Muscle layer of colon (tissue), 2 donors: ENCODE results near the gene WWOX.

Source experiments
- H3K27ac ChIP-seq: one replicate; pipeline ENCODE4 v1.7.0; 2013; ENCODE audit warnings: low read depth, mild to moderate bottlenecking, low read length, moderate library complexity
- H3K27me3 ChIP-seq, 2 donors: one replicate each; pipeline ENCODE4 v1.7.0; 2013; ENCODE audit warnings: low read length in 2 of 2, mild to moderate bottlenecking in 2 of 2; ENCODE audit not compliant: insufficient read depth in 2 of 2, control insufficient read depth in 1 of 2
- H3K36me3 ChIP-seq: one replicate; pipeline ENCODE4 v1.7.0; 2013; ENCODE audit warnings: mild to moderate bottlenecking, low read length; ENCODE audit not compliant: insufficient read depth
- H3K4me1 ChIP-seq: one replicate; pipeline ENCODE4 v1.7.0; 2013; ENCODE audit warnings: mild to moderate bottlenecking, low read length; ENCODE audit not compliant: insufficient read depth
- H3K4me3 ChIP-seq, 2 donors: one replicate each; pipeline ENCODE4 v1.7.0; 2013; ENCODE audit warnings: low read length in 2 of 2, low read depth in 1 of 2, mild to moderate bottlenecking in 1 of 2, moderate library complexity in 1 of 2
- H3K9ac ChIP-seq: one replicate; pipeline ENCODE4 v1.7.0; 2013; ENCODE audit warnings: low read length
- H3K9me3 ChIP-seq: one replicate; pipeline ENCODE4 v1.7.0; 2013; ENCODE audit warnings: mild to moderate bottlenecking, low read length
- donor health status: abdominal sarcoma.
- donor health status: Adenocarcinoma of cecum.

WWOX gene

GRCh38 chr16:78240459-78241222, 141.2 kb downstream of the WWOX start:
- Histone ChIP-seq H3K4me1 (peaks cover 2% of the 10 kb centered on the region), H3K9ac (no peak overlapping the region), H3K36me3 (no peaks in the 10 kb centered on the region), H3K4me3 (no peak overlapping the region), H3K27me3 (no peaks in the 10 kb centered on the region), H3K27ac (no peak overlapping the region), H3K9me3 (no peaks in the 10 kb centered on the region)

- Histone ChIP-seq H3K36me3 (no peaks in the 10 kb centered on the region), H3K4me1 (no peaks in the 10 kb centered on the region), H3K27me3 (no peaks in the 10 kb centered on the region), H3K4me3 (no peak overlapping the region), H3K9ac (no peak overlapping the region), H3K27ac (no peak overlapping the region), H3K9me3 (no peaks in the 10 kb centered on the region)
Measured at GRCh38 chr16:78242239-78242630, 142.8 kb downstream of the WWOX start.

DNA sequence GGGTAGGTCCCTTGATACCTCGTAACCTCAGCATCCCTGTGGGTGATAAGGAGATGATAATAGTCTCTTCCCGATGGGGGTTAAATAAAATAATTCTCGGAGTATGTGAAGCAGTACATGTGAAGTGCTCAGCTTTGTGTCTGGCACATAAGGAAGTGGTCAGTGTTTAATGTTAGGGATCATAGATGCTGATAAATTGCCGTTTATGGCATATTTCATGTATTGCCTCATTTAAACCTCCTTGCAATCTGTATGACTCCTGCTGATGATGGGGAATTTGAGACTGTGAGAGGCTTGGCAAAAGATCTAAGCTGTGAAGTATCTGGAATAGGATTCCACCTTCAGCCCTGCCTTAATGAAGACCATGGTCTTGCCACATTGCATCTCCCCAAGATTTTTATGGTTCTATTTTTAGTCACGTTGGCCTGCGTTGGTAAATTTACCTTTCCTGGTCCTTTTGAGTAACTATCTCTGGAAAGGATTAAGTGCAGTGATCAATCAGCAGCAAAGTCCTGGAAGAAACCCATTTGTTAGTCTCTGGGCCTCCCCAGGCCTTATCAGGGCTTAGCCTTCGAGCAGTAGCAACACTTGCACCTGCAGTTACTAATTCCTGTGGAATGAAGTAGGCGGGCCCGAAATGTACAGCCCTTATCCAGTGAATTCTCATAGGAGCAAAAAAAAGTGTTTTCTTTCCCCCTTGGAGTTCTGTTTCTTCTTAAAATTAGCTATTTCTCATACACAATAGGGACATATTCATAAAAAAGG, 144.9 kb downstream of the WWOX start:
- Histone ChIP-seq H3K9ac (no peak overlapping the region), H3K4me3 (no peak overlapping the region), H3K27ac (no peak overlapping the region), H3K27me3 (no peaks in the 10 kb centered on the region), H3K9me3 (no peaks in the 10 kb centered on the region), H3K36me3 (no peaks in the 10 kb centered on the region), H3K4me1 (no peaks in the 10 kb centered on the region)

DNA sequence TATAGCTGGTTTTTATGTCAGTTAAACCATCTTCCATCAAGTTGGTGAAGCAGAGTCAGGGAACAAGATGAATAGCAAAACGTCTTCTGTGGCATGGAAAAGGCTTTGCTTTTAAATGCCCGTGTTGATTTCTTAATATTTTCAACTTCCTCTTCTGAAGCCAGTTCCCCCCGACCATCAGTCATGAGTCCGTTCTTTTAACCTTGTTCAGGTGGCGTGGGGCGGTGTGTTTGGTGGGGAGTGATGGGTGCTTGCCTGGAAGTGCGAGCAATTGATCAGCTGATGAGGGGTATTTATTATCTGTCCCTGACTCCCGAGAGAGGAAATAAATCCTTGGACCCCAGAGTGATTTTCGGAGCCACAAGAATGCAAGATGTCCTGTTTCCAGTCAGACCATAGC, 147.1 kb downstream of the WWOX start:
- Histone ChIP-seq H3K27ac (no peak overlapping the region), H3K27me3 (no peaks in the 10 kb centered on the region), H3K36me3 (no peaks in the 10 kb centered on the region), H3K4me1 (no peaks in the 10 kb centered on the region), H3K9ac (no peak overlapping the region), H3K9me3 (no peaks in the 10 kb centered on the region), H3K4me3 (no peak overlapping the region)

GRCh38 chr16:78249056-78249455, 149.6 kb downstream of the WWOX start:
- H3K9me3 ChIP-seq: no peaks in the 10 kb centered on the region

DNA sequence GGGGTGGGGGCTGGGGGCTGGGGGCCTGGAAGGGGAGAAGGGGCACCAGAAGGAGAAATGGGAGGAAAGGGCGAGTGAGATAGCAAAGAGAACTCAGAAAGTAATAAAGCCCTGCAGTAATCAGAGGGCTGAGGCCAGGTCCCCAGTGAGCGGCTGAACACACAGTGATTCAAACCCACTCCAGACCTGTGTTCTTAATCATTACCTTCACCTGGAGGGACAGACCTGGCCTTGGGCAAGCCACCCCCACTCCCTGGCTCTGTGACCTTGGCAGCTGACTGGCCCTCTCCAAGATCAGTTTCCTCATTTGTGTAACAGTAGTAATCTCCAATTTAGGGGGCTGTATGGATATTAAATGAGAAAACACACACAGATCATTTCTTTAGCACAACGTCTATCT, 150.4 kb downstream of the WWOX start:
- H3K4me3 ChIP-seq: no peak overlapping the region
- H3K9ac ChIP-seq: no peak overlapping the region
- H3K27ac ChIP-seq: no peak overlapping the region
- H3K36me3 ChIP-seq: no peaks in the 10 kb centered on the region
- H3K27me3 ChIP-seq: no peaks in the 10 kb centered on the region
- H3K9me3 ChIP-seq: no peaks in the 10 kb centered on the region
- no peaks in the 10 kb centered on the region for H3K4me1 ChIP-seq

More at GRCh38 chr16:78249056-78249455, 149.6 kb downstream of the WWOX start:
- Histone ChIP-seq H3K36me3 (no peaks in the 10 kb centered on the region), H3K27me3 (no peaks in the 10 kb centered on the region), H3K4me1 (no peaks in the 10 kb centered on the region), H3K9ac (no peak overlapping the region), H3K27ac (no peak overlapping the region), H3K4me3 (no peak overlapping the region)

DNA sequence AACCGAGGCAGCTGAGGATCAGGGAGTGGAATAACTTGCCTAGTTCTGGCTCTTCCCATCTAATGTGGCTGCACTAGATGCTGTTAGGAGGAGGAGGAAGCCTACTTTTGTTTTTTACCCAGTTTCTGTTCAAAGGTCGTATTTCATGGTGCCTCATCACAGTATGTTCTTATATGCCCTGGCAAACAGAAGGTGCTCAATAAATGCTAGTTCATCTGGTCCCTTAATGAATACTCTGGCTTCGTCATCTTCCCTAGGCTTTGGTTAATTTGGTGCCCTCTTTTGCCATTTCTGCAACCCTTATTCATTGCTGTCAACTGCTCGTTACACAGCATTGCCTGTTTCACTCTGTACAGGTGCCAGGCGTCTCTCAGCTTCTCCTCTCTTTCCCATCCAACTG, 151.7 kb downstream of the WWOX start:
- no peak overlapping the region for H3K27ac ChIP-seq
- no peaks in the 10 kb centered on the region for H3K36me3 ChIP-seq
- H3K4me3 ChIP-seq: no peak overlapping the region
- no peaks in the 10 kb centered on the region for H3K4me1 ChIP-seq
- no peaks in the 10 kb centered on the region for H3K9me3 ChIP-seq
- H3K9ac ChIP-seq: no peak overlapping the region
- no peaks in the 10 kb centered on the region for H3K27me3 ChIP-seq

DNA sequence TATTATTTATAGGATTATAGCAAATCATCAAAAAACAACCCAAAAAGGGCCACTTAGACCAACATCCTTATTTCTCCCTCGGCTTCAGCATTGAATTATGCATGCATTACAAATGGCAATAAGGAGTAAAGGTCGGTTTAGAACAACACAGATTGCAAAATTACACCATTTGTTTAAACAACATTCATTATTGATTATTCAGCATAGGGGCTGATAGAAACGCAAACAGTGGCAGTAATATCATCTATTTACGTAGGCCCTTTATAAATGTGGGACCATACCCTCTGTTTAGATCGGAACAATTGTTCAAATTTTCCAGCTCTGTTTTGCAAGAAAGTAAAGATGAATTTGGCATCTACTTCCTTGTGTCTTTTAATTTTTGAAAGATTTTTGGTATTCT, 153.3 kb downstream of the WWOX start:
- H3K27me3 ChIP-seq: no peaks in the 10 kb centered on the region
- no peaks in the 10 kb centered on the region for H3K9me3 ChIP-seq
- no peak overlapping the region for H3K4me3 ChIP-seq
- H3K27ac ChIP-seq: no peak overlapping the region
- H3K4me1 ChIP-seq: peaks cover 6% of the 10 kb centered on the region
- no peak overlapping the region for H3K9ac ChIP-seq
- no peaks in the 10 kb centered on the region for H3K36me3 ChIP-seq

DNA sequence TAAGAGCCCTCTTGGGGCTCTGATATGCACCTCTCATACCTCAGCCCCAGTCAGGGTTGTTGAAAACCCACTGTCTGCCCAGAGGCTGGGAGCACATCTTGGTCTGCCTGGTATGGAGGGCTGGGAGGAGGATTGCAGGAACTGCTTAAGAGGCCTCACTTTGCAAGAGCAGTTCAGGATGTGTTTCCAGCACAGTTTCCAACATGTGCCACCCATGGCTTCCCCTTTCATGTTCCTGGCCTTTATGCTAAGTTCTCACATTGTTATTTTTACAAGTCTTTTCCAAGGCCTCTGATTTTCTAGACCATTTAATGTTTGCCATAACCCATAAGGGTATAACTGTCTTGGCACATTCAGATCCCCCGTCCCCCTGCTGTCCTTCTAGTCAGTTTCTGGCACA, 155.4 kb downstream of the WWOX start:
- H3K4me3 ChIP-seq: no peak overlapping the region
- H3K27ac ChIP-seq: no peak overlapping the region
- H3K9ac ChIP-seq: no peak overlapping the region
- no peaks in the 10 kb centered on the region for H3K36me3 ChIP-seq
- no peaks in the 10 kb centered on the region for H3K27me3 ChIP-seq
- peaks cover 17% of the 10 kb centered on the region for H3K4me1 ChIP-seq
- H3K9me3 ChIP-seq: no peaks in the 10 kb centered on the region

DNA sequence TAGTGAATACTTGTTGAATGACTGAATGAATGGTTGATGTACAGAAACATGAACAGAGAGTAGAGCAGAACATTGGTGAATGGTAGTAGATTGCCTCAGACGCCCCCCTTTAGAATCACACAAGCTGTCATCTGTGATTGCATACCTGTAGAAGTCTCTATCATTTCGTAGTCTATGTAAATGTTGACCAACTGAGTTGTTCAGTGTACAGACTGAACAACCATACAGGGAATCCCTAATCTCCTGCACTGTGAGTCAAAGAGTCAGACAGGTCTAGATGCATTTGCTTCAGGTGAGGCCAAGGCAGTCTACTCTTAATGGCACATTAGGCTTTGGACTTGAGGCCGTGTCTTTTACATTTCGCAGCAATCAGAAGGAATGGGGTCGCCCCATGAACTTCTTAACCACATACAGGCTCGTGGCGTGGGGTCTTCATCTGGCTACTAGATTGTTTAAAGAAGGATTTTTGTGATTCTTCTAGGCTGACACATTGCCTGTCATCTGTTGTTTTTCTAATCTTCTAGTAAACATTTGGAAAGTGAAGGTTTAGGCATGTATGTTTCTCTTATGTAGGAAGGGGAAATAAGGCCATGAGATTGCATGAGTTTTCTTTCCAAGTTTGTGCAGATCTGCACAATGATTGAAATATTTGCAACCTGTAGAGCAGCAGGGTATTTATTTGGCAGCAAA, 157.4 kb downstream of the WWOX start:
- no peak overlapping the region for H3K27ac ChIP-seq
- H3K9me3 ChIP-seq: no peaks in the 10 kb centered on the region
- no peak overlapping the region for H3K4me3 ChIP-seq
- peaks cover 17% of the 10 kb centered on the region for H3K4me1 ChIP-seq
- no peaks in the 10 kb centered on the region for H3K27me3 ChIP-seq
- no peak overlapping the region for H3K9ac ChIP-seq
- no peaks in the 10 kb centered on the region for H3K36me3 ChIP-seq

DNA sequence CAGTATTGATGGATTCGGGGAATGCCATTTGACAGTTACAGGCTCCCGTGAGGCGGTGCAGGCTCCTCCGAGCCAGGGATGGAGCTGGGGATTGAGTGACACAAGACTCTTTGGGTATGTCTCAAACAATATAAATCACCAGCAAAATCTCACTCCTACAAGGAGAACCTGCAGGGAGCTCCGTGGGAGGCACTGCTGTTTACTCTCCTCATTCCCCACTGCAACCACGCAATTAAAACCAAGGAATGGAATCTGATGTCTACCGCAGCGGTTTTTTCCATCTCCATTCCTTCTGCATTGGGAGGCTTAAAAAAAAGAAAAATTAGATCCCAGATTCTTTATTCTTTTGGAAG, 157.9 kb downstream of the WWOX start:
- H3K4me1 ChIP-seq: peaks cover 17% of the 10 kb centered on the region
- H3K4me3 ChIP-seq: no peak overlapping the region
- no peaks in the 10 kb centered on the region for H3K27me3 ChIP-seq
- no peaks in the 10 kb centered on the region for H3K36me3 ChIP-seq
- H3K9ac ChIP-seq: no peak overlapping the region
- H3K27ac ChIP-seq: no peak overlapping the region
- H3K9me3 ChIP-seq: no peaks in the 10 kb centered on the region
